Activated naive CD4-positive, alpha-beta T cell treated with anti-CD3 and anti-CD28 coated beads, Interleukin-2, amount 50 U/mL, for 16 hours (primary cell): Measurements from ENCODE around the gene PPHLN1.
"Not testable (repeated sequence)": the region's sequence is repeated elsewhere in the genome, so short reads cannot be mapped to it uniquely, and the experiment has no call there.

ENCODE experiments used
- DNase-seq: peaks from one replicate; pipeline ENCODE4 v3.0.0-alpha.2; 2020

The PPHLN1 gene

GRCh38 chr12:42373669-42374068 lies 47.7 kb downstream of the PPHLN1 start:
- DNase-seq = no peak

GRCh38 chr12:42380733-42381132 lies 54.8 kb downstream of the PPHLN1 start:
- no peak for DNase-seq

DNA sequence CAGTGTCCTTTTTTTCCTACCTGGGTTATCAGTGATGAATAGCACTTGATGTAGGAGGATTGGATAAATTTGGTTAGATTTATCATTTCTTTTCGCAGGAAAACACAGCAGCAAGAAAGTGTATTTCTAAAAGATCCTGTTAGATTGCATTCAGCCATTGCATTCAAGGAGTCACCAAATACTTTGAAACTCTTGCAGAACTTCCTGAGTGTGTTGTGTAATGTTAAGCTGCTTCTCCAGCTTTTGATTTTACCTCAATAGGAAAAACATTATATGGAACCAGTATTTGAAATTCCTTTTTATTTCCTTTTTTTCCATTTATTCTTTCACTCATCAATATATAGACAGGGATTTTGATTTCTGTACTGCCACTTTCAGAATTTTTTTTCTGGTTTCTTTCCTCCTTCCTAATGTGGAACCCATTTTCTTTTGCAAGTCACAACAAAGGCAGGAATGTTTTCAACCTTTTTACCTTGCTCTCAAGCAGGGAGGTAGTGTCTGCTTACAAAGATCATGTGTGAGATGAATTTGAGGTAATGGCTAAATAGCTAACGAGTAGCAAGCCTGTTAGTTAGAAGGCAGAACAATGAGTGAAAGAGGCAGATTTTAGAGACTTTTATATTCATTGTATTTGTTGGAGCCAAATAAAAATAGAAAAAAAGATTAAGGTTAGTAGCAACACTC lies 56.2 kb downstream of the PPHLN1 start:
- no peak for DNase-seq

GRCh38 chr12:42385326-42385841 lies 59.4 kb downstream of the PPHLN1 start:
- DNase-seq = no peak

DNA sequence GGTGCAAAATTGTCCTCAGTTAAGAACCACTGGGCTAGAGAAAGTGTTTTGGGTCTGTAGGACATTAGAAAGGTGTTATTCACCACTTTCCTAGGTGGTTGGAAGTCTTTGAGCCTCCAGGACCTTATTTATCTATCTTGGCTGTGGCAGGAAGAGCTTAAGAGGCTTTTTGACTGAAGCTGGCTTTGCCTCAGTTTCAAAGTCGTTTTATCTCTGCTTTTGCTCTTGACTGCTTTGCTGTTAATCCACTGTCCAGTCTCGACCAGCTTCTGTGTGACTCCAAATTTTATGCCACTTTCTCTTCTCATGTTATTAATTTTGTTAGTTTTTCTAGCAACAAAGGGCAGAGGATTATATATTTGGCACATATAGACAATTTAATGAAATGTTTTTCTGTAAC lies 60.3 kb downstream of the PPHLN1 start:
- no peak for DNase-seq

DNA sequence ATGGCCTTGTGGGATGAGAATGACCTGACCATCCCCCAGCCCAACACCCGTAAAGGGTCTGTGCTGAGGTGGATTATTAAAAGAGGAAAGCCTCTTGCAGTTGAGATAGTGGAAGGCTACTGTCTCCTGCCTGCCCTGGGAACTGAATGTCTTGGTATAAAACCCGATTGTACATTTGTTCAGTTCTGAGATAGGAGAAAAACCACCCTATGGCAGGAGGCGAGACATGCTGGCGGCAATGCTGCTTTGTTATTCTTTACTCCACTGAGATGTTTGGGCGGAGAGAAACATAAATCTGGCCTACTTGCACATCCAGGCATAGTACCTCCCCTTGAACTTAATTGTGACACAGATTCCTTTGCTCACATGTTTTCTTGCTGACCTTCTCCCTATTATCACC lies 62.1 kb downstream of the PPHLN1 start:
- not testable (repeated sequence) for DNase-seq

GRCh38 chr12:42394429-42394828 lies 68.5 kb downstream of the PPHLN1 start:
- no peak for DNase-seq

GRCh38 chr12:42396473-42397259 lies 70.7 kb downstream of the PPHLN1 start:
- no peak for DNase-seq

DNA sequence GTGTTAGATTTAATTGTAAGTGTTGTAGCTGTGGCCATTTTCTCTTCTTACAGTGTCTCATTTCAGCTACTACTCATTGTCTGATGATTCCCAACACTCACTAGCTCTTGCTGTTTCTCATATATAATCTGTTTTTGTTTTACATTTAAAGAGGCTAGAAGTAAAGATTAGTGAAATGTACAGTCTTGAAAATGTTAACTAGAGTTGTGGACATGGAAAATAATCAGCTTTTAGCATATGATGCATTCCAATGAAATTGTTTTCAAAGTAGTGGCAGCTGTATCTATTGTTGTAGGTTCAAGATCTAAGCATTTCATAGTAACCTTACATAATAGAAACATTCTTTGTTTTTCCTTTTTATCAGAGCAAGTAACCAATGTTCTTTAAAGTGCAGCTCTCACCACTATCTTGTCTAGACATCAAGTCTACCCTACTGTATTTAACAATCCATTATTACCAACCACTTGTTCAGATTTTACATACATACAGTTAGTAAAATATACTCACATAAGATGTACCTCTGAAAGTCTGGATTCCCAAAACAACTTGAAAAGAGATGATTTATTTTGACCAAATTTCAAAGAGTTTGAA lies 76.9 kb downstream of the PPHLN1 start:
- DNase-seq = no peak

- DNase-seq = no peak
Observed at GRCh38 chr12:42407306-42407705, 81.3 kb downstream of the PPHLN1 start.

- DNase-seq = no peak
Observed at GRCh38 chr12:42409471-42409870, 83.5 kb downstream of the PPHLN1 start.

DNA sequence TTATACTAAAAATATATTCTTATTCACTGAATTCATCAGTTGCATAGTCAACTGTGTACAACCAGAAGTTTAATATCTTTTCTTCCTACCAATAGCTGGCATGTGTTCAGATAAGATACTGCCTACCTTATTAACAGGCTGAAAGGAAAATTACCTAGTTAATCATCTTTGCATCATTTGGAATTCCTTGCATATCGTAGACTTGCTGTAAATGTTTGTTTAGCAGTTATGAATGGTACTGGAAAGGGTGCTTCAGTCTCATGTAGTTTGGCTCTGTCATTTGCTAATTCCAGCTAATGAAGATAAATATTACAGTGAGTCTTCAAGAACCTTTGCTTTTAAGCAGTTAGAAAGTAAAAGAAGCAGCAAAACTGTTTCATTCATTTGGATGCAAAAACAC lies 84.4 kb downstream of the PPHLN1 start:
- DNase-seq = no peak

DNA sequence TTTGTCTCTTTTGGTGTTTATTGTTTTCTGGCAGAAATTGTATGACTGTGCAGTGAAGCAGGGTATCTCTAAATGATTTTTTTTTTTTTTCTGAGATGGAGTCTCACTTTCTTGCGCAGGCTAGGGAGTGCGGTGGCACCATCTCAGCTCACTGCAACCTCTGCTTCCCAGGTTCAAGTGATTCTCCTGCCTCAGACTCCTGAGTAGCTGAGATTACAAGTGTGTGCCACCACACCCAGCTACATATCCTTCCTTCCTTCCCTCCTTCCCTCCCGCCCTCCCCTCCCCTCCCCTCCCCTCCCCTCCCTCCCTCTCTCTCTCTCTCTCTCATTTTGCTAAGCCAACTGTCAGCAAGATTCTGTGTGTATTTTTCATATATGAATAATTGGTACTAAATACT lies 94.4 kb downstream of the PPHLN1 start:
- no peak for DNase-seq

GRCh38 chr12:42421844-42422779 lies 96.1 kb downstream of the PPHLN1 start:
- DNase-seq = no peak

DNA sequence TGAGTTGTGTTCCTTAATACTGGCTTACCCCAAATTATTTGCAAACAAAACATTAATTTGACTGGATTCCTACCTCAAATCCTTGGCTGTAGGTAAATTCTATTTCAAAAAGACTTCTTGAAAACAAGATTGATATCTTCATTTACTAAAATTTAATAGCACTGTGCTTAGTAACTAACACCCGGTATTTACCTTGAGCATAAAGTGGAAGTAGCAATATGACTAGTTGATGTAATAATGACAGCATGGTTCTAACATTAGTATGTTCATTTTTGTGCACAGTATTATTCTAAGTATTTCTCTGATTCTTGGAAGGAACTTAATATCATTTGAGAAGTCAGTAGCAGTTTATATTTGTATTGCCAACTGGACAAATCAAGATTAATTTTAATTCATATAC lies 96.8 kb downstream of the PPHLN1 start:
- DNase-seq = no peak

DNA sequence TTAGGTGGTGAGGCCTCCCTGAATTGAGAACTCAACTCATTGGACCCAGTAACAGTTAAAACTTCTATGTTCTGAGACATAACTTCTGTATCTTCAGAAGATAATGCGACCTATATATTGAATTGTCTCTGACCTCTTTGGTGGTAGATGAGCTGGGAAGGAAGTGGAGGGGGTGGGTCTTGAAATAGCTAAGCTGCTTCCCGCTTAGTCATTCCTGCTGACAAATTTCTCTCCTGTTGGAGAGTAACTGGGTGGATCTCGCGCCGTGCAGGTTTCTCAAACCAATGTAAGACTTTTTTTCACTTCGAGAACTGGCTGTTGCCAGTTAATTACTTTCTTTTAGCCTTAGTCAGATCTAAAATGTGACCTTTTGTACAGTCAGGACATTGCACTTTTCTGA lies 100.8 kb downstream of the PPHLN1 start:
- no peak for DNase-seq

- no peak for DNase-seq
Observed at GRCh38 chr12:42428850-42429249, 102.9 kb downstream of the PPHLN1 start.

DNA sequence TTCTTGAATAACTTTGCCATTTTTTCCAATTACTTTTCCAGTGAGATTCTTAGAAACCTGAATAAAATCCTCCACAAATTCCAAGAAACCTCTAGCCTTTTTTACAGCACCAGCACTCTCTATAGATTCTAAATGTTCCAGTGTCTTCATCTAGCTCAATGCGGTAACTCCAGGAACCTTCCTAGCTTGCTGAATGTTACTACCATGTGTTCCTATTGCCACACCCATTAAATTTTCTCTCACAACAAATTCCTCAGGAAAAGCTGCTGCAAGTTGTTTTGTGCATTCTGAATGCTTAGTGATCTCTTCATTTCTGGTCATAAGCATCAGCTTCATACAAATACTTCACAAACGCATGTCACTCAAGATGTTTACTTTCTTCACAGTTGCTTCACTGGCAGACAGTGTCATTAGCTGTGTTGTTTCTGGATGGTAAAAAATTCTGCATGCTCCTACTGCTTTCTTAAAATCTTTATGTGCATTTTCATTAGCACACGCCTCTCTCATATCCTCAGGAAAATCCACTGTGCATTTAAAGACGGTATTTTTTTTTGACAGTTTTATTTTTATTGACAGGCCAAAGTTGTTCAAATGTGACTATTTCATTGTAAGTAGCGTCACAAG lies 106.7 kb downstream of the PPHLN1 start:
- no peak for DNase-seq

DNA sequence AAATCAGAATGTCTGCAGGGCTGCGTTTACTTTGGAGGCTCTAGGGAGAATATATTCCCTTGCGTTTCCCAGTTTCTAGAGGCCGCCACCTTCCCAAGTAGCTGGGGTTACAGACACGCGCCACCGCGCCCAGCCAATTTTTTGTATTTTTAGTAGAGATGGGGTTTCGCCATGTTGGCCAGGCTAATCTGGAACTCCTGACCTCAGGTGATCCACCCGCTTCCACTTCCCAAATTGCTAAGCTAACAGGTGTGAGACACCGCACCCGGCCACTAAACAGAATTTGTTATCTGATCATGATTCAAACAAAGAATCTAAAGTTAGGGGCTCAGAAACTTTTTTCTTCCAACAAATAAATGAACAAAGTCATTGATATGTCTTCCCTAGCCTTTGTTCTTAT lies 114.6 kb downstream of the PPHLN1 start:
- no peak for DNase-seq

- DNase-seq = no peak
Observed at GRCh38 chr12:42442311-42442759, 116.4 kb downstream of the PPHLN1 start.

GRCh38 chr12:42442888-42443287 lies 116.9 kb downstream of the PPHLN1 start:
- DNase-seq = no peak
